Measurements from ENCODE around the gene MEOX1. TPM values are rescaled to one million over a fixed set of nuclear protein-coding genes. Genes with fewer than 3 reads are reported as not detected.
A peak's percentile ranks its signal among the peaks of the same experiment; 100 is the strongest.

MEOX1 gene
- total RNA-seq (2014; rRNA removed; shearing (Covaris generic)), result 86.0 and 87.4 TPM in 2 replicates

DNA sequence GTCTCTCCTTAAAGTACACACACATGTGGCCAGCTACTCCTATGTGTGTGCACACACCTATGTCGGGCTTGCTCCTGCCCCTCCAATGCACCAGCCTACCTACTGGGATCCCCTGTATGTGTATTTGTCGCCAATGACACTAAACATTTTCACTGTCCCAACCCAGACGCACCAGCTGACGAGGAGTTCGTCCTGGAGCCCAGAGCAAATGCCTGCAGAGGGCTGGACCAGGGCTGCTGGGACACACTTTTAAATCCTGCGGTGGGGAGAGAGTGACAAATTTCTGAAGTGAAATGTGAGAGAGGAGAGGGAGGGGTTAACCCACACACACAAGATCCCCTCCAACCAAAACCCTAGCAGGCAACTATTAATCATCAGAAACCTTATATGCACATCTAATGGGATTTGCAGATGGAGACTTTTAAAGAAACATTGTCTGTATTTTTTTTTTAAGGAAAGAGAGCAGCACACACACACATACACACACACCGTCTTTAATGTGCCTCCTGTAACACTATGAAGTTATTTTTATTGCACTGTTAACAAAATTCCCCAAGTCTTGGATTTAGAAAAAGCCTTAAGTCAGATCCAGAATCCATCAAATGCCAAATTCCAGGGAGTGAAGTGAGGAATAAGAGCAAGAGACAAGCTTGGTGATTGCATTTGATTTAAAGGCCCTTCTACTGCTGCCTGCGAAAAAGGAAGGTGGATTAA is at the start of gene MEOX1:
MEOX1 (minus strand) TSS at position 224 of the 714 bp plus-strand sequence. CDS start 388 bp downstream, outside the sequence.
- in situ Hi-C loops (cut with HindIII; ENCODE audit: low sequenced_read_pairs), result no loop called here
- peak; percentile 61 for DNase-seq (ENCODE audit: low spot score)

DNA sequence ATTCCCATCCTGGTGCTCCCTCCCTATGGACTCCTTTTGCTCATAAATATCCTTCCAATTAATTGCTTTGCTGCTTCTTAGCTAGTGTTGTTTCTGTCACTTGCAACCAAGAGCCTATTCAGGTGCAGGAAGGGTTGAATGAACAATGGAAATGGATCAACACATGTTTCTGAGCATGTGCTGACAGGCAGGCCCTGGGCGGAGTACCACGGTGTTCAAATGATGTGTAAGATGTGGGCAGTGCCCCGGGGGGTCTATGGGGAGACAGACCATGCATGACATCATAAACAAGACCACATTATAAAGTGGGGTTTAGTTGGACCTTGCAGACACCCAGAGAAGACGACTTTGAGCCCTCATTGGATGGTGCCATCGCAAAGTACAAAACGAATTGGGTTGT is 48.4 kb upstream of the MEOX1 start:
- in situ Hi-C loops (cut with HindIII; ENCODE audit: low sequenced_read_pairs), result no loop called here
- no peak for DNase-seq (ENCODE audit: low spot score)

DNA sequence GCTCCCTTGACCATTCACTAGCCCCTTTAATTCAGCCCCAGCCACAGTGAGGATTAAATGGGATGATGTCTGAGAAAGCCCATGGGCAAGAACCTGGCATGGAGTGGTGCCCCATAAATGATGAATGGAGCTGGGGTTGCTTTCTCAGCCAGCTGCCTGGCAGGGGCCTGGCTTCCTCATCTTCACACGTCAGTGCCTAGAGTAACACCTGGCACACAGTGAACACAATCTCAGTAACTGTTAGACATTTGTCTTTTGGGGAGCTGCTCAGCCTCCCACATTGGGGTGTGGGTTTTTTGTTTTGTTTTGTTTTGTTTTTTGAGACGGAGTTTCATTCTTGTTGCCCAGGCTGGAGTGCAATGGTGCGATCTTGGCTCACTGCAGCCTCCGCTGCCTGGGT is 47.5 kb upstream of the MEOX1 start:
- no peak for DNase-seq (ENCODE audit: low spot score)
- in situ Hi-C loops (cut with HindIII; ENCODE audit: low sequenced_read_pairs), result loop anchor here (10.0 kb wide), 1 partner anchor 136 kb away; the partner anchor contains the start of gene CD300LG

DNA sequence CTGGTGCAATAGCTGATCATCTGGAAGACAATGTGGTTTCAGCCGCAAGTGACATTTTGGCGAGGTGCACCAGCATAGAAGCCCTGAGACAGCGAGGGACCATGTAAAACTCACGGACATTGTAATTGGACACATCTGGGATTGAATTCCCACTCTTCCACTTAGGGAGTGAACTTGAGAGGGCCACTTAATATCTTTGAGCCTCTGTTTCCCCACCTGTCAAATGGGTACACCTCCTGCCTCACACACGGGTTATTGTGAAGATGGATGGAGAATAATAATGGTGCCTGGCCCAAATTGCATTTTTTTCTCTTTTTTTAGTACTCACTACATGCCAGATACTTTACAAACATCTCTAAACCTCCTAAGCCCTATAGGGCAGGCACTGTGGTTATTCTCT is 45.5 kb upstream of the MEOX1 start:
- in situ Hi-C loops (cut with HindIII; ENCODE audit: low sequenced_read_pairs), result loop anchor here (10.0 kb wide), 1 partner anchor 138 kb away; the partner anchor contains the start of gene CD300LG
- DNase-seq (ENCODE audit: low spot score), result no peak

DNA sequence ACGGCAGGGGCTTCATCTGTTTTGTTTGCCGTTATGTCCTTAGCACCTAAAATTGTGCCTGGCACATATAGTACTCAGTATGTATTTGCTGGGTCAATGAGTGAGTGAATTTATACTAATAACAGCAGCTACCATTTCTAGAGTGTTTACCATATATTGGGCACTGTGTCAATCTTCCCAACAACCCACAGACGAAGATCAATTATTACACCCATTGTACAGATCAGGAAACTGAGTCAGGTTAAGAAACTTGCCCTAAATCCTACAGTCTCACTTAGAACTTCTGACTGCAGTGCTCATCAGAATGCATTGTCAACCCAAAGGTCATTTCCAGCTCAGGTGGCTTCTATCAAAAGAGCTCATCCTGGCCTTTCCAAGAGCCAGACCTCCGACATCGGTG is 44.5 kb upstream of the MEOX1 start:
- no peak for DNase-seq (ENCODE audit: low spot score)
- in situ Hi-C loops (cut with HindIII; ENCODE audit: low sequenced_read_pairs), result loop anchor here (10.0 kb wide), 1 partner anchor 139 kb away; the partner anchor contains the start of gene CD300LG

DNA sequence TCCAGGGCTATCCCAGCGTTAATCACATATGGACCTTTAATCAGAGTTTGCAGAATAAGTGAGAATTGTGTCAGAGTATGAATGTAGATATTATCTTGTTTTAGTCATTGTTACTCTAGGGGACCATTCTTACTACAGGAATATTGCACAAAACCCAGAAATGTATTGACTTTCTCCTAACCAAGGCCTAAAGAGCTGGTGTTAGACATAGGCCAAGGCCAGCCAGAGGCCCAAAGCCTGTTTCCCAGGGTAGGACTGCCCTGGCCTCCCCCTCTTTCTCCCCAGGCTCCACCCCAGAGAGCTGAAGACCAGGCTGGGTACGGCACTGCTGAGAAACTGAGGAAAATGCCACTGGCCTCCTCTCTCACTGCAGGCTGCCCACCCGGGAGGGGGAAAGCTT is 41.9 kb upstream of the MEOX1 start:
- in situ Hi-C loops (cut with HindIII; ENCODE audit: low sequenced_read_pairs), result loop anchor here (10.0 kb wide), 1 partner anchor 141 kb away; the partner anchor contains the start of gene CD300LG
- DNase-seq (ENCODE audit: low spot score), result no peak

DNA sequence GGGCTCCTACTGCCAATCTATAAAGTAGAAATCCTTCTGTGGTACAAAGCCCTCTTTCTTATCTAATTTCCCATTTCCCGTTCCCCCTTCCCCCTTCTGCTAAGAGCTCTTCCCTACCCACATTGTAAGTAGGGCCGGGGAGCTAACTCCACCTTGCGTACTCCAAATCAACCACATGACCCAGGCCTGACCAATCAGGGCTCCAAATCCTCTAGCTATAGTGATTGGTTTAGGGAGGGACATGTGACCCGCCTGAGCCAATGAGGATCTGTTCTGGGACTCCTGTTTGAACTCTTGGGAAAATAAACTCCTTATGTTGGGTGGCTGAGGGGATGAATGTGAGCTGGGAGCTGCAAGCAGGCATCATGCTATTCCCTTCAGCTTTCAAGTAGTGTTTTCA is 40.9 kb upstream of the MEOX1 start:
- DNase-seq (ENCODE audit: low spot score), result no peak
- in situ Hi-C loops (cut with HindIII; ENCODE audit: low sequenced_read_pairs), result loop anchor here (10.0 kb wide), 1 partner anchor 142 kb away; the partner anchor contains the start of gene CD300LG

DNA sequence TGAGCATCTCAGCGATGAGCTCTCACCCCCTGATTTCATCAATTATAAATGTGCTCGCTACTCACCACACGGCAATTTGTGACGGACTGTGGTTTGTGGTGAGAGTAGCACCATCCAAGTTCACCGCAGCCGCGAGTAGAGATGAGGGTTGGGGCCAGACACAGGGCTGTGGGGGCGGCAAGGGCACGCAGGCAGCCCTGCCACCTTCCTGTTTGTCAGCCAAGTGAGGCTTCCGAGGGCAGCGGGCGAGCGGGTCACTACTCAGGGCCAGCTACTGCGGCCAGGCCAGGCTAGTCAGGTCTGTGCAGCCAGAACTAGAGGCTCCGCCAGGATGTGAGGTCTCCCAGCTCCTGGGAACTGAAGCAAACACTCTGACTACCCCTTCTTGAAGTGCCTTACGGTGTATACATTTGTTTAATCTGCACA is 39.6 kb upstream of the MEOX1 start:
- no peak for DNase-seq (ENCODE audit: low spot score)
- in situ Hi-C loops (cut with HindIII; ENCODE audit: low sequenced_read_pairs), result loop anchor here (10.0 kb wide), 1 partner anchor 143 kb away; the partner anchor contains the start of gene CD300LG

DNA sequence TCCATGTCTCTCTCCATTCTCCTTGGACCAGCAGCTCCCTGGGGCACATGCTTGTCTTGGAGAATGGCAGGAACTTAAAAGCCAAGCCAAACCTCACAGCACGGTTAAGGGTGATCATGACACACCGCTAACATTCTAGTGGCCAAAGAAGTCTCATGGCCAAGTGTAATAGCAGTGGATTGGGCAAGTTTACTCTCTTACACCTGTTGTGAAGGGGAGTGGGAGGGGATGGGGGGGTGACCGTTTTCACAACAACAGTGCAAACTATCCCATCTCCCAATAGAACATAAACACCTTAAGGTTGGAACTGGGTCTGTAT is 37.7 kb upstream of the MEOX1 start:
- in situ Hi-C loops (cut with HindIII; ENCODE audit: low sequenced_read_pairs), result loop anchor here (5.0 kb wide), 1 partner anchor 68 kb away; no protein-coding TSS in a partner anchor

DNA sequence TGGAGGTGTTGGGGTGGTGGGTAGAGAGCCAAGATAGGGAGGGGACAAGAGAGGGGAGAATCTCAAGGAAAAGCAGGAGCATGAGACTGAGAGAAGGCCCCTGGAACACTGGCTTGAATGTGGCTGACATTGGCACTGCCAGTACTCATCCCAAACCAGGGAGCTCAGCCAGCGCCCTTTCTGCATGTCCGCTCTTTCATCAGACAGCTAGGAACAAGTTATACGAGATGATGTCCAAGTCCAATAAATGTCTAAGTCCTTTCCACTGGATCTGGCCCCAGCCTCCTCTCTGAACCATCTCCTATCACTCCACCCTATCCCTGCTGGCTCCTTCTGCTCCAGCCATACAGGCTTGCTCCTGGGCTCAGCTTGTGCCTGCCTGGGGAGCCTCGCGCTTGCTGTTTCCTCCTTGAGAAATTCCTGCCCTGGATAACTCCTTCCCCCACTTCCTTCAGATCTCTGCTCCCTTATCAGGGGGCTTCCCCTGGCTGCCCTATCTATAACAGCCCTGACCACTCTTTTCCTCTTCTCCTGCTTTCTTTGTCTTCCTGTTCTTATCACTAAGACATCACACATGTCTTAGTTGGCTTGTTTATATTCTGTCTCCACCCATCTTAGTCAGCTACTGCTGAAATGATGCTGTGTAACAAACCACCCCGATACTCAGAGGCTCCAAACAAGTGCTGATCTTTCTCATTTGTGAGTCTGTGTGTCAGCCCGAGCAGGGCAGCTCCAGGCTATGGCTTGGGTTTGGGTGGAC is 37.1 kb upstream of the MEOX1 start:
- in situ Hi-C loops (cut with HindIII; ENCODE audit: low sequenced_read_pairs), result loop anchor here (5.0 kb wide), 1 partner anchor 68 kb away; no protein-coding TSS in a partner anchor
- DNase-seq (ENCODE audit: low spot score), result no peak

More for the DNA sequence above, 37.7 kb upstream of the MEOX1 start:
- no peak for DNase-seq (ENCODE audit: low spot score)

DNA sequence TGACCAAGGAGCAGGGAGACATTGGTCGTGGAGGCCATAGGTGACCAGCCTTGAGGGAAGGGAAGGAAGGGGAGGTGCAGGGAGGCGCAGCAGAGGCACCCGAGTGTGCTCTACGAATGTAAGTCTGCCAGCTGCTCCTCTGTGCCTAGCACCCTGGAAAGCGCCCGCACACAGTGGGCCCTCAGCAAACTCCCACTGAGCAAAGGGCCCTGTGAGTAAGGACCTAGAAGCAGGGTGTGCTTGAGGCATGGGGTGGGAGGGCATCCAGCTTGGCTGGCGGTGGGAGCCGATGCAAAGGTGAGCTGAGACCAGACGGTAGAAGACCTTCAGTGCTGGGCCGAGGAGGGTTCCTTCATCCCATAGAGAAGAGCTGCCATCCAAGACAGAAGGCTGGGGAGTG is 36.2 kb upstream of the MEOX1 start:
- in situ Hi-C loops (cut with HindIII; ENCODE audit: low sequenced_read_pairs), result loop anchor here (5.0 kb wide), 1 partner anchor 69 kb away; no protein-coding TSS in a partner anchor
- no peak for DNase-seq (ENCODE audit: low spot score)

DNA sequence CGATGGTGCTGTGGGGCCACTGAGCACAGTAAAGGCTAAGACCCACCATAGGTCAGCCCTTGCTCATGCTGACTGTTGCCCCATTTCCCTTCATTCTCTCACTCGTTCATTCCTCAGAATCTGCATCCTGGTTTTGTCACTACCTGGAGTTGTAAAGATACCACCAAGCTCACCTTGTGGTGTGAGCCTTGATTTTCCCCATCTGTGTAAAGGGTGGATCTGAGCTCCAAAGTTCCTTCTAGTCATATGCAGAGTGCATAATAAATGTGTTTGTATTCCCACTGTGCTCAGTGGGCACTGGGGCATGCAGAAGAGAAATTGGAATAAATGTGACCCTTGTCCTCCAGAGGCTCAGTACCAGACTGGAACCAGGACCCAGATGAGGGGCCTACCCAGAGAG is 35.2 kb upstream of the MEOX1 start:
- DNase-seq (ENCODE audit: low spot score), result no peak
- in situ Hi-C loops (cut with HindIII; ENCODE audit: low sequenced_read_pairs), result loop anchor here (5.0 kb wide), 1 partner anchor 70 kb away; no protein-coding TSS in a partner anchor

DNA sequence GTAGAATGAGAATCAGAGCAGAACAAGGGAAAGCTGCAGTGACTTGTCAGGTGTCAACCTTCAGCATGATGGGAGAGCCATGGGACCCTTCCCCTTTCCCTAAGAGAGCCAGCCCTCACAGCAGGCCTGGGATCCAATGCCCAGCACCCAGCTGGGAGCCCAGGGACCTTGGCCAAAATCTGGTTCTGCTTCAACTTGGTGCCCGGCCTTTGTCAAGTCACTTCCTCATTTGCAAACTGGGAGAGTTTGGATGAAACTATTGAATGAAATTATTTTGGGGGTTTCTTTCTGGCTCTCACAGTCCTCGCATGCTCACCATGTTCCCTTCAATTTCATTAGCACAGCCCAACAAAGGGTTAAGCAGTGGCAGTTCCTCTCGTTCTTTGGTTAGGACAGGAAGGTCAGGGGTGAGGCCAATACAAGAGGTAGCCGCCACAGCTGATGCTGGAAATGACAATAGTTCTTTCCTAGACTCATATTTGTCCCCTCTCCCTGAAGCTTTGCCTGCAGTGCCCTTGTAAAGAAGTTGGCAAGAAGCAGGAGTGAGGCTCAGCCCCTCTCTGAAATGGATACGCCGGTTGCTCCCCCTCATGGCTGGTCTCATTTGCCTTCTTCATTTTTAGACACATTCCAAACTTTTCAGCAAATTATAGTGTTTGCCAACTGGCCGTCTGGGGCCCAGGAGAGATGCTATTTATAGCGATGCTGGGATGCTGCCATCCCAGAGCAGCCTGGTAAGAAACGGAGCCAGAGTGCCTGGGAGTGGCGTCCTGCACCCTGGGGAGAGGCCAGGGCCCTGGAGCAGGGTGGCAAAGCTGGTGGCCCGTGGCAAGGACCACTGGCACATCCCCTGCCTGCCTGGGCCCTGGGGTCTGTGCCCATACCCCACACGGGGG is 34.5 kb upstream of the MEOX1 start:
- peak; percentile 40 for DNase-seq (ENCODE audit: low spot score)
- in situ Hi-C loops (cut with HindIII; ENCODE audit: low sequenced_read_pairs), result loop anchor here (5.0 kb wide), 1 partner anchor 71 kb away; no protein-coding TSS in a partner anchor

DNA sequence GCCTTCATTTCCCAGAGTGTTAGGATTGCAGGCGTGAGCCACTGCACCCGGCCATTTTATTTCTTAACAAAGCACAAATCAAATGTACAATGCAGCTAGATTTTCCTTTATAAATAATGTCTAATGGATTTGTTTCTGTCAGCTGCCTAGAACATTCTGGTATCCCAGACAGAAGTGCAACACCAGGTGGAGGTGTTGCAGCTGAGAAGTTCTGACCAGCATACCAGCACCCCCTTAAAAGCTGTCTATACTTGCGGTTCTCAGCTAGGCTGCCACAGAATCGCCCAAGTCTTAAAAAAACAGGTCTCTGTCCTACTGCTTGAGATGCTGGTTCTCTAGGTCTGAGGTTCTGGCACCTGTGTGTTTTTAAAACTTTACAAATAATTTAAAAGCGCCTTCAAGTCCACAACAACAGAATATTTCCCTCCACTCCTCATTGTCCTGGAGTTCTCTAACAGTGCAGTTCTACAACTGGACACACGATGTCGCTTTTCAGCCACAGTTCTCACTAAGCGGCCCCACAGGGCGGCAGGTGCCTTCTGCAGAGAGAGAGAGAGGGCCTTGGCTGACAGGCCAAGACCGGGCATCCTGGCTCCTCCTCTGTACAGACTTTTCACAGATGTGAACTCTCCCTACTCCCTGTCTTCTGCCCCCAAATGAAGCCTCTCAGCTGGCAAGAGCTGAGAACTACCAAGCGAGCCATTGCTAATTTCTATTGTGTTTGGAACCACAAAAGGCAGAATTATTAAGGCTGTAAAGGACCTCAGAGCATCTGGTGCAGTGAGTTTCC is 32.6 kb upstream of the MEOX1 start:
- in situ Hi-C loops (cut with HindIII; ENCODE audit: low sequenced_read_pairs), result no loop called here
- DNase-seq (ENCODE audit: low spot score), result peak; percentile 90

DNA sequence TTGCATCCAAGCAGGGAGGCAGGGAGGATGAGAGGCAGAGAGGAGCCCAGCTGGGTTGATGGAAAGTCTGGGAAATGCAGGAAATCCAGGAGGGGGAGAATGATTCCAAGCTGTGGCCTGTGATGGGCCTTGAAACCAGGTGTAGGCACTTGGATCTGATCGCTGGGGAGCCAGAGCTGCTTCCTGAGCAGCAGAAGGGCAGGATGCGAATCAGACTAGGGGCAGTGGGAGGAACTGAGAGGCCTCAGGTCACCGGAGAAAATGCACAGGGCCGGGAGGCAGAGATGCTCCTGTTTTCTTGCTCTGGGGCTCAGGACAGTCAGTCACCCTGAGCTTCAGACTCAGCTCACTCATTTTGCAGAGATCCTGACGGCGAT is 29.6 kb upstream of the MEOX1 start:
- in situ Hi-C loops (cut with HindIII; ENCODE audit: low sequenced_read_pairs), result no loop called here
- peak; percentile 47 for DNase-seq (ENCODE audit: low spot score)

DNA sequence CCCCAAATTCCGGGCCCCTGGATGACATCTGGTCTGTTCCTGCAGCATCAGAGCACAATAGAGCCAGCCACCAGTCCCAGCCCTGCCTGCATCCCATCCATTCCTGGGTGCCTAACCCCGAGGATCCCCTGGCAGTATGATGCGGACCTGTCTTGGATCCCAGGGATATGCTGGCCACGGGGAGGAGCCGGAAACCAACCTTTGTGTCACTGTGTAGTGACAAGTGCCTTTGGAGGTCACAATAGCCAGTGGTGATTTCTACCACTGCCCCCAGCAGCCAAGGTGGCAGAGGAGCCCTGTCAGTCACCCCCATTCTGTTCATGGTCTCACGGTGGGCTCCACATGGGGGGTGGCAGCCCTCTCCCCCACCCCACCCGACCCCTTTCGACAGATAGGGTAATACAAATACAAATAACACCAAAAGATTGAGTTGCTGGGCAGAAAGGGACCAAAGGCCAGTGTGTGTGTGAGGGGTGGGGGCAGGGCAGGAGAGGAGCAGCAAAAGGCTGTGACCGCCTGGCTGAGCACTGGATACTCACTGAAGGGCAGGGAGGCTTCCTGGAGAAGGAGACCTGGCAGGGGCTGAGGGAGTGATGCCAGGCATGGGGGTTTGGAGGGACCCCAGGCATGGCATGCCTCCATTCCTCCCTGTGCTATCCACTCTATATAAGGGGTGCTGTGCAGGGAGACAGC is 29.0 kb upstream of the MEOX1 start:
- in situ Hi-C loops (cut with HindIII; ENCODE audit: low sequenced_read_pairs), result no loop called here
- no peak for DNase-seq (ENCODE audit: low spot score)

DNA sequence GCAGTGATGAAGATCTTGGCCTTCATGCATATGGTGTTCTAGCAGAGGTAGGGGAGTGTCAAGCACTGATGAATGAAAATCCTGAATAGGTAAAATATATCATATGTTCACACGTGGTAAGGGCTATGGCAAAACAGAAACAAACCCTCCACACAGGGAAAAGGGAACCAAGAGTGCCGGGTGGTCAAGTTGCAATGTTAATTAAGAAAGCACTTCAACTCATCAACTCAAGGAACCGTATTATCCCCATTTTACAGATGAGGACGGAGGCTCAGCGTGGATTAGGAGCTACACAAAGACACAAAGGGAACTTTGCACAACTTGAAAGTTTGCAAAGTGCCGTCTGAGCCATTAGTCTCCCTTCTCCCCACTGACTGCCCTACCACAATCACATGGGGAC is 28.1 kb upstream of the MEOX1 start:
- in situ Hi-C loops (cut with HindIII; ENCODE audit: low sequenced_read_pairs), result no loop called here
- DNase-seq (ENCODE audit: low spot score), result no peak

DNA sequence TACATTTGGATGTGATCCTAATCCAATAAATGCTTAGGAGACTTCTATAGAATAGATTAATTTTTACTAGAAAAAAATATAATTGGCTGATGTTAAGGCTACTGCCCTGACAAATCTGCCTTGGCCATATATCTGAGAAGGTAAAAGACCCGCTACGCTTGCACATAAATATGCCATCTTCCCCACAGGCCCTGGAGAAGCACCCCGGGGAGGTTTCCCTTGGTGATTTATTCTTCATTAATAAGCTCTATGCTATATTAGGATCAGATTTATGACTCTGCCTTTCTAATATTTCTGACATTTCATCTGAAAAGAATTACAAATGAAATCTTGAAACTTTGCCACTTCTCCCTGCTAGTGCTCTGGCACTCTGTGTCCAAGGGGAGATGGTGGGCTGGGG is 27.4 kb upstream of the MEOX1 start:
- in situ Hi-C loops (cut with HindIII; ENCODE audit: low sequenced_read_pairs), result no loop called here
- no peak for DNase-seq (ENCODE audit: low spot score)

Measured in G401 (cell line).